IMR-90 (cell line): ENCODE measurements around the gene KIF1B. TPM values are rescaled to one million over a fixed set of nuclear protein-coding genes. Genes with fewer than 3 reads are reported as not detected.

Source experiments
- ATAC-seq: fragments of 200-7000 bp; cut with Tn5 transposase; 2 replicates; pipeline ENCODE4 v1.9.1; 2020; ENCODE audit warnings: low read depth, mild to moderate bottlenecking, moderate library complexity
- BruUV-seq: library from RNA; stranded (reverse); fragments of 400-500 nt; replicated peaks from 2 replicates; lab custom pipeline; 2021; lab: Mats Ljungman, UMichigan
- CTCF ChIA-PET: fragments of 300-600 bp; formaldehyde crosslinking; extraction: SDS; loops from one replicate; lab custom pipeline; 2021; ENCODE audit warnings: antibody characterized with exemption; lab: Yijun Ruan, JAX
- POLR2A ChIA-PET: fragments of 300-600 bp; sonication (Branson Sonifier 250); formaldehyde crosslinking; loops from one replicate; lab custom pipeline; 2022; ENCODE audit warnings: antibody characterized with exemption; ENCODE audit not compliant: unreplicated experiment; lab: Charles Lee
- DNase-seq: peaks from one replicate; pipeline ENCODE4 v3.0.0; 2013
- H2AFZ ChIP-seq: replicated peaks from 2 replicates; pipeline ENCODE3; 2013; ENCODE audit warnings: low read length, mild to moderate bottlenecking; ENCODE audit not compliant: poor library complexity
- H2AK5ac ChIP-seq: 2 replicates; pipeline ENCODE4 v1.6.1; 2013; ENCODE audit warnings: low read depth, low read length, inconsistent platforms
- H2AK9ac ChIP-seq: replicated peaks from 2 replicates; pipeline ENCODE3; 2013; ENCODE audit warnings: mild to moderate bottlenecking, low read depth, low read length, moderate library complexity; ENCODE audit not compliant: poor library complexity
- H2BK120ac ChIP-seq: 2 replicates; pipeline ENCODE4 v1.6.1; 2013; ENCODE audit warnings: low read depth, low read length, inconsistent platforms
- H2BK15ac ChIP-seq: 3 replicates; pipeline ENCODE4 v1.6.1; 2013; ENCODE audit warnings: low read depth, low read length, inconsistent platforms
- H2BK20ac ChIP-seq: 2 replicates; pipeline ENCODE4 v1.6.1; 2013; ENCODE audit warnings: low read depth, mild to moderate bottlenecking, inconsistent platforms, low read length, moderate library complexity
- H2BK5ac ChIP-seq: 2 replicates; pipeline ENCODE4 v1.6.1; 2013; ENCODE audit warnings: mild to moderate bottlenecking, low read depth, low read length, inconsistent platforms; ENCODE audit not compliant: poor library complexity, severe bottlenecking
- H3K14ac ChIP-seq: replicated peaks from 2 replicates; pipeline ENCODE4 v1.6.1; 2013; ENCODE audit warnings: low read depth, low read length, inconsistent platforms
- H3K18ac ChIP-seq: 2 replicates; pipeline ENCODE4 v1.6.1; 2013; ENCODE audit warnings: low read depth, low read length, control low read depth
- H3K23ac ChIP-seq: 2 replicates; pipeline ENCODE4 v1.6.1; 2013; ENCODE audit warnings: low read depth, low read length, inconsistent platforms
- H3K27ac ChIP-seq: 2 replicates; pipeline ENCODE4 v1.5.1; 2013; ENCODE audit warnings: mild to moderate bottlenecking, control low read depth, low read length; ENCODE audit not compliant: insufficient read depth
- H3K27me3 ChIP-seq: 2 replicates; pipeline ENCODE4 v1.6.1; 2013; ENCODE audit warnings: low read length; ENCODE audit not compliant: control insufficient read depth, insufficient read depth
- H3K36me3 ChIP-seq: 2 replicates; pipeline ENCODE4 v1.6.1; 2013; ENCODE audit warnings: low read length, mixed read lengths; ENCODE audit not compliant: control insufficient read depth, insufficient read depth
- H3K4ac ChIP-seq: 2 replicates; pipeline ENCODE4 v1.6.1; 2013; ENCODE audit warnings: low read depth, low read length, inconsistent platforms
- H3K4me1 ChIP-seq: 2 replicates; pipeline ENCODE4 v1.6.1; 2013; ENCODE audit warnings: low read length, mixed read lengths; ENCODE audit not compliant: control insufficient read depth, insufficient read depth
- H3K4me2 ChIP-seq: 2 replicates; pipeline ENCODE4 v1.6.1; 2013; ENCODE audit warnings: low read depth, mild to moderate bottlenecking, control low read depth, low read length, moderate library complexity
- H3K4me3 ChIP-seq: 2 replicates; pipeline ENCODE4 v1.5.1; 2013; ENCODE audit warnings: low read depth, mild to moderate bottlenecking, control low read depth, low read length, moderate library complexity; ENCODE audit not compliant: insufficient read depth
- H3K56ac ChIP-seq: 2 replicates; pipeline ENCODE4 v1.6.1; 2013; ENCODE audit warnings: low read length, inconsistent platforms; ENCODE audit not compliant: insufficient read depth; ENCODE audit errors: extremely low read depth
- H3K79me1 ChIP-seq, 2 experiments: 2 replicates each; pipeline ENCODE4 v1.6.1; 2013; ENCODE audit warnings: low read length in 2 of 2, inconsistent platforms in 1 of 2, low read depth in 1 of 2
- H3K9ac ChIP-seq: 2 replicates; pipeline ENCODE4 v1.6.1; 2013; ENCODE audit warnings: low read depth, low read length, control low read depth
- H3K9me1 ChIP-seq: 2 replicates; pipeline ENCODE4 v1.6.1; 2013; ENCODE audit warnings: low read length, inconsistent platforms; ENCODE audit not compliant: insufficient read depth
- H3K9me3 ChIP-seq: 2 replicates; pipeline ENCODE4 v1.6.1; 2013; ENCODE audit warnings: low read length; ENCODE audit not compliant: control insufficient read depth, insufficient read depth
- H4K20me1 ChIP-seq: 2 replicates; pipeline ENCODE4 v1.6.1; 2013; ENCODE audit warnings: low read length, inconsistent platforms; ENCODE audit not compliant: insufficient read depth
- H4K5ac ChIP-seq: 2 replicates; pipeline ENCODE4 v1.6.1; 2013; ENCODE audit warnings: mild to moderate bottlenecking, low read depth, low read length, control low read depth
- H4K8ac ChIP-seq, 2 experiments: 2 replicates each; pipeline ENCODE4 v1.6.1; 2013; ENCODE audit warnings: low read depth in 2 of 2, low read length in 2 of 2, control low read depth in 1 of 2, inconsistent platforms in 1 of 2
- H4K91ac ChIP-seq: 2 replicates; pipeline ENCODE4 v1.6.1; 2013; ENCODE audit warnings: low read depth, low read length, inconsistent platforms; ENCODE audit not compliant: insufficient read depth
- CHD1 ChIP-seq: IDR thresholded peaks from 2 replicates; pipeline ENCODE4 v1.6.1; 2012; ENCODE audit warnings: low read depth, low read length, improper control_type of control experiment
- ELK1 ChIP-seq: fragments of 150-350 bp; IDR thresholded peaks from 2 replicates; pipeline ENCODE4 v1.6.1; 2016; ENCODE audit warnings: low read depth, mild to moderate bottlenecking, low read length, moderate library complexity, borderline replicate concordance
- MAZ ChIP-seq: IDR thresholded peaks from 2 replicates; pipeline ENCODE4 v1.6.1; 2012; ENCODE audit warnings: low read depth, mild to moderate bottlenecking, low read length, improper control_type of control experiment, moderate library complexity, borderline replicate concordance
- MXI1 ChIP-seq: IDR thresholded peaks from 2 replicates; pipeline ENCODE4 v1.6.1; 2012; ENCODE audit warnings: low read depth, mild to moderate bottlenecking, low read length, moderate library complexity, borderline replicate concordance
- NFE2L2 ChIP-seq: fragments of 150-350 bp; IDR thresholded peaks from 2 replicates; pipeline ENCODE4 v1.6.1; 2016; ENCODE audit warnings: low read depth, mild to moderate bottlenecking, low read length
- POLR2A ChIP-seq: IDR thresholded peaks from 2 replicates; pipeline ENCODE4 v1.6.1; 2012; ENCODE audit warnings: mild to moderate bottlenecking, low read depth, low read length
- RAD21 ChIP-seq: IDR thresholded peaks from 2 replicates; pipeline ENCODE4 v1.6.1; 2012; ENCODE audit warnings: low read length, improper control_type of control experiment
- RCOR1 ChIP-seq: IDR thresholded peaks from 2 replicates; pipeline ENCODE4 v1.6.1; 2012; ENCODE audit warnings: mild to moderate bottlenecking, low read length, improper control_type of control experiment; ENCODE audit not compliant: insufficient replicate concordance
- USF2 ChIP-seq: fragments of 150-350 bp; IDR thresholded peaks from 2 replicates; pipeline ENCODE4 v1.6.1; 2017; ENCODE audit warnings: mild to moderate bottlenecking, antibody characterized with exemption, low read length, low read depth
- WGBS, 2 experiments: methylation state at CpG; one replicate each; pipeline versions ENCODE4 v1.1.5 to v1.1.7; 2013; ENCODE audit warnings: missing lambda C conversion rate in 2 of 2; ENCODE audit not compliant: insufficient read length in 1 of 2; ENCODE audit errors: extremely low coverage in 2 of 2; 5-methylcytosine and 5-hydroxymethylcytosine counted together
- dilution Hi-C: fragments of 300-500 bp; cut with HindIII; formaldehyde crosslinking; loops from one replicate; pipeline ENCODE4 v1.14.3; 2018; ENCODE audit warnings: low sequenced_read_pairs; ENCODE audit not compliant: unreplicated experiment
- in situ Hi-C: fragments of 300-500 bp; cut with MboI; formaldehyde crosslinking; loops from 3 replicates; pipeline ENCODE4 v1.14.3; 2019; ENCODE audit warnings: low sequenced_read_pairs, inconsistent platforms, mixed read lengths
- intact Hi-C: fragments of 100-400 bp; cut with micrococcal nuclease; formaldehyde crosslinking; loops from 2 replicates; pipeline ENCODE4 v1.10.0; 2022
- polyA plus RNA-seq, 3 experiments: library from polyadenylated mRNA; depleted of rRNA; stranded (reverse); fragments of >200 nt; gene quantifications; 2 replicates each; pipeline ENCODE4 v1.2.3, GENCODE V29; 2012; ENCODE audit warnings: low replicate concordance in 1 of 3
- total RNA-seq: library from RNA; depleted of rRNA; stranded (reverse); fragments of >200 nt; gene quantifications from 2 replicates; pipeline ENCODE4 v1.2.3, GENCODE V29; 2012

Gene KIF1B
- total and polyA plus RNA-seq, 2 of the 4 experiments (the other 2 are of a cell fraction) = 13.0 to 21.1 TPM

- no peak overlapping the region for H4K5ac ChIP-seq
- no peak overlapping the region for H2BK20ac ChIP-seq
- no peak overlapping the region for H3K9ac ChIP-seq
- intact Hi-C loops (no loop called here), in situ Hi-C loops (no loop called here), dilution Hi-C loops (no loop called here)
- WGBS, 2 experiments = 93% methylated on average over 6 of the region's 11 CpGs; no CpG with 5 or more reads in 1 of the 2 experiments
- no peak overlapping the region for H2AFZ ChIP-seq
- H3K18ac ChIP-seq = no peak overlapping the region
- H3K27ac ChIP-seq = no peak overlapping the region
- H2BK5ac ChIP-seq = no peak overlapping the region
- no peak for TF ChIP-seq RCOR1
- no peak for TF ChIP-seq CHD1
- TF ChIP-seq USF2 = no peak
- no peak for TF ChIP-seq MXI1
- TF ChIP-seq NFE2L2 = no peak
- no peak for TF ChIP-seq ELK1
- TF ChIP-seq RAD21 = no peak
- no peak for TF ChIP-seq POLR2A
- TF ChIP-seq MAZ = no peak
- no peak overlapping the region for H2BK120ac ChIP-seq
- no TSS peak for BruUV-seq
- H3K36me3 ChIP-seq = peaks cover 25% of the 10 kb centered on the region
- no peak overlapping the region for H2AK9ac ChIP-seq
- no peak overlapping the region for H3K23ac ChIP-seq
- H3K56ac ChIP-seq = no peak overlapping the region
- no peak overlapping the region for H2AK5ac ChIP-seq
- no peak overlapping the region for H4K91ac ChIP-seq
- no peak overlapping the region for H3K4me2 ChIP-seq
- peaks cover 24% of the 10 kb centered on the region in 2 experiments for H3K79me1 ChIP-seq
- no peak overlapping the region for H3K4ac ChIP-seq
- ATAC-seq = no peak
- H4K20me1 ChIP-seq = no peaks in the 10 kb centered on the region
- H2BK15ac ChIP-seq = no peak overlapping the region
- no peaks in the 10 kb centered on the region for H3K27me3 ChIP-seq
- DNase-seq = no peak
- ChIA-PET CTCF (no interaction called here), POLR2A (no interaction called here)
- H3K4me3 ChIP-seq = no peak overlapping the region
- H3K9me3 ChIP-seq = no peaks in the 10 kb centered on the region
- no peaks in the 10 kb centered on the region for H3K4me1 ChIP-seq
- H3K14ac ChIP-seq = no peak overlapping the region
- H3K9me1 ChIP-seq = peaks cover 7% of the 10 kb centered on the region
- H4K8ac ChIP-seq = no peak overlapping the region
These were observed 93.9 kb downstream of the KIF1B start for GRCh38 chr1:10304295-10304694.
